MCF 10A (cell line): ENCODE measurements around the gene TNFRSF18. TPM values are rescaled to one million over a fixed set of nuclear protein-coding genes. Genes with fewer than 3 reads are reported as not detected.

ENCODE experiments used
- BruUV-seq: library from RNA; stranded (reverse); fragments of 400-500 nt; replicated peaks from 2 replicates; lab custom pipeline; 2021; lab: Mats Ljungman, UMichigan
- CTCF ChIA-PET: fragments of 300-600 bp; sonication (Branson Sonifier 250); formaldehyde crosslinking; extraction: SDS; loops from one replicate; lab custom pipeline; 2021; ENCODE audit warnings: antibody characterized with exemption, inconsistent platforms; lab: Yijun Ruan, JAX
- POLR2A ChIA-PET: fragments of 300-600, 350-650 bp; sonication (Branson Sonifier 250); formaldehyde crosslinking; extraction: SDS; loops from one replicate; lab custom pipeline; 2020; ENCODE audit warnings: antibody characterized with exemption, inconsistent platforms; lab: Yijun Ruan, JAX
- DNase-seq: peaks from one replicate; pipeline ENCODE4 v3.0.0-alpha.2; 2018; ENCODE audit not compliant: unreplicated experiment
- H3K27ac Mint-ChIP-seq: one replicate; pipeline ENCODE4 v1.8.0; 2022; ENCODE audit warnings: mild to moderate bottlenecking, low read depth, mixed read lengths; ENCODE audit not compliant: unreplicated experiment
- H3K27me3 Mint-ChIP-seq: one replicate; pipeline ENCODE4 v1.8.0; 2022; ENCODE audit warnings: mixed read lengths; ENCODE audit not compliant: insufficient read depth, unreplicated experiment
- H3K36me3 Mint-ChIP-seq: one replicate; pipeline ENCODE4 v1.8.0; 2022; ENCODE audit warnings: mild to moderate bottlenecking, moderate library complexity, mixed read lengths; ENCODE audit not compliant: insufficient read depth, unreplicated experiment
- H3K4me1 Mint-ChIP-seq: one replicate; pipeline ENCODE4 v1.8.0; 2022; ENCODE audit warnings: mixed read lengths; ENCODE audit not compliant: insufficient read depth, unreplicated experiment
- H3K4me3 Mint-ChIP-seq: one replicate; pipeline ENCODE4 v1.8.0; 2022; ENCODE audit warnings: mild to moderate bottlenecking, moderate library complexity, mixed read lengths; ENCODE audit not compliant: unreplicated experiment
- H3K9me3 Mint-ChIP-seq: one replicate; pipeline ENCODE4 v1.8.0; 2022; ENCODE audit warnings: mixed read lengths; ENCODE audit not compliant: unreplicated experiment
- intact Hi-C: fragments of 100-400 bp; cut with micrococcal nuclease; formaldehyde crosslinking; loops from 2 replicates; pipeline ENCODE4 v1.14.1; 2022
- total RNA-seq: library from RNA; stranded (reverse); gene quantifications from 2 replicates; pipeline ENCODE4 v1.2.3, GENCODE V29; 2022
- TF ChIP-seq, protein P1 (sequence below): fragments of 200-600 bp; IDR thresholded peaks from one replicate; pipeline ENCODE4 v1.8.0; 2022; ENCODE audit warnings: antibody characterized with exemption, mild to moderate bottlenecking; ENCODE audit not compliant: unreplicated experiment

The TNFRSF18 gene
- total RNA-seq, 1 experiment from 2014 or later, result not detected

GRCh38 chr1:1194723-1195122 lies 11.7 kb downstream of the TNFRSF18 start:
- DNase-seq, result no peak
- ChIA-PET POLR2A (interaction anchor here (1.0 kb wide), 1 partner anchor 37 kb away, joined by 3 read pairs; no protein-coding TSS in a partner anchor), CTCF (no interaction called here)
- intact Hi-C loops, result no loop called here
- Mint-ChIP-seq H3K9me3 (peaks cover 12% of the 10 kb centered on the region), H3K4me3 (no peak overlapping the region), H3K36me3 (no peaks in the 10 kb centered on the region), H3K27me3 (peaks cover 18% of the 10 kb centered on the region), H3K27ac (no peak overlapping the region), H3K4me1 (no peaks in the 10 kb centered on the region)
- TF ChIP-seq, protein P1, sequence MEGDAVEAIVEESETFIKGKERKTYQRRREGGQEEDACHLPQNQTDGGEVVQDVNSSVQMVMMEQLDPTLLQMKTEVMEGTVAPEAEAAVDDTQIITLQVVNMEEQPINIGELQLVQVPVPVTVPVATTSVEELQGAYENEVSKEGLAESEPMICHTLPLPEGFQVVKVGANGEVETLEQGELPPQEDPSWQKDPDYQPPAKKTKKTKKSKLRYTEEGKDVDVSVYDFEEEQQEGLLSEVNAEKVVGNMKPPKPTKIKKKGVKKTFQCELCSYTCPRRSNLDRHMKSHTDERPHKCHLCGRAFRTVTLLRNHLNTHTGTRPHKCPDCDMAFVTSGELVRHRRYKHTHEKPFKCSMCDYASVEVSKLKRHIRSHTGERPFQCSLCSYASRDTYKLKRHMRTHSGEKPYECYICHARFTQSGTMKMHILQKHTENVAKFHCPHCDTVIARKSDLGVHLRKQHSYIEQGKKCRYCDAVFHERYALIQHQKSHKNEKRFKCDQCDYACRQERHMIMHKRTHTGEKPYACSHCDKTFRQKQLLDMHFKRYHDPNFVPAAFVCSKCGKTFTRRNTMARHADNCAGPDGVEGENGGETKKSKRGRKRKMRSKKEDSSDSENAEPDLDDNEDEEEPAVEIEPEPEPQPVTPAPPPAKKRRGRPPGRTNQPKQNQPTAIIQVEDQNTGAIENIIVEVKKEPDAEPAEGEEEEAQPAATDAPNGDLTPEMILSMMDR, result no peak
- BruUV-seq, result no TSS peak

- H3K36me3 Mint-ChIP-seq, result peaks cover 4% of the 10 kb centered on the region
- CTCF ChIA-PET, result no interaction called here
- intact Hi-C loops, result no loop called here
- BruUV-seq, result no TSS peak
- TF ChIP-seq, protein P1, result no peak
- H3K27me3 Mint-ChIP-seq, result peaks cover 29% of the 10 kb centered on the region
- DNase-seq, result no peak
- peaks cover 12% of the 10 kb centered on the region for H3K9me3 Mint-ChIP-seq
- H3K27ac Mint-ChIP-seq, result no peak overlapping the region
- H3K4me1 Mint-ChIP-seq, result no peaks in the 10 kb centered on the region
- no peak overlapping the region for H3K4me3 Mint-ChIP-seq
- POLR2A ChIA-PET, result no interaction called here
Measured at GRCh38 chr1:1191734-1192133, 14.7 kb downstream of the TNFRSF18 start.

GRCh38 chr1:1189111-1189510 lies 17.3 kb downstream of the TNFRSF18 start:
- H3K9me3 Mint-ChIP-seq, result peaks cover 2% of the 10 kb centered on the region
- no TSS peak for BruUV-seq
- intact Hi-C loops, result no loop called here
- no peak overlapping the region for H3K4me3 Mint-ChIP-seq
- peaks cover 4% of the 10 kb centered on the region for H3K36me3 Mint-ChIP-seq
- no peak overlapping the region for H3K27ac Mint-ChIP-seq
- POLR2A ChIA-PET, result no interaction called here
- CTCF ChIA-PET, result no interaction called here
- peaks cover 29% of the 10 kb centered on the region for H3K27me3 Mint-ChIP-seq
- TF ChIP-seq, protein P1, result no peak
- H3K4me1 Mint-ChIP-seq, result no peaks in the 10 kb centered on the region
- DNase-seq, result no peak

GRCh38 chr1:1187938-1188337 lies 18.5 kb downstream of the TNFRSF18 start:
- Mint-ChIP-seq H3K4me1 (no peaks in the 10 kb centered on the region), H3K27me3 (peaks cover 29% of the 10 kb centered on the region), H3K4me3 (no peak overlapping the region), H3K27ac (no peak overlapping the region), H3K9me3 (no peaks in the 10 kb centered on the region), H3K36me3 (peaks cover 4% of the 10 kb centered on the region)
- CTCF ChIA-PET, result interaction anchor here (0.5 to 0.7 kb wide), 2 partner anchors 22 to 205 kb away, joined by 3 to 5 read pairs; no protein-coding TSS in a partner anchor
- intact Hi-C loops, result no loop called here
- TF ChIP-seq, protein P1, result no peak
- BruUV-seq, result no TSS peak
- POLR2A ChIA-PET, result interaction anchor here (0.6 kb wide), 1 partner anchor 63 kb away, joined by 3 read pairs; no protein-coding TSS in a partner anchor
- no peak for DNase-seq
